Measurements from ENCODE around the gene NFIB.

The NFIB gene

GRCh38 chr9:14340994-14341393, 27.1 kb upstream of the NFIB start:
- no peak overlapping the region for H3K4me3 ChIP-seq (ENCODE audit: low read depth, low read length)
- no peak for TF ChIP-seq CTCF (conservative IDR thresholded peaks at IDR 0.05; ENCODE audit: low read depth, low read length)
- DNase-seq (ENCODE audit: low read depth): no peak

GRCh38 chr9:14340219-14340873, 26.4 kb upstream of the NFIB start:
- no peak overlapping the region for H3K4me3 ChIP-seq (ENCODE audit: low read depth, low read length)
- DNase-seq (ENCODE audit: low read depth): no peak

GRCh38 chr9:14339746-14340145, 25.8 kb upstream of the NFIB start:
- DNase-seq (ENCODE audit: low read depth): no peak
- TF ChIP-seq CTCF (conservative IDR thresholded peaks at IDR 0.05; ENCODE audit: low read depth, low read length): no peak
- H3K4me3 ChIP-seq (ENCODE audit: low read depth, low read length): no peak overlapping the region

More at GRCh38 chr9:14340219-14340873, 26.4 kb upstream of the NFIB start:
- TF ChIP-seq CTCF (conservative IDR thresholded peaks at IDR 0.05; ENCODE audit: low read depth, low read length): no peak

GRCh38 chr9:14337615-14338014, 23.7 kb upstream of the NFIB start:
- H3K4me3 ChIP-seq (ENCODE audit: low read depth, low read length): no peak overlapping the region
- no peak for DNase-seq (ENCODE audit: low read depth)
- no peak for TF ChIP-seq CTCF (conservative IDR thresholded peaks at IDR 0.05; ENCODE audit: low read depth, low read length)

DNA sequence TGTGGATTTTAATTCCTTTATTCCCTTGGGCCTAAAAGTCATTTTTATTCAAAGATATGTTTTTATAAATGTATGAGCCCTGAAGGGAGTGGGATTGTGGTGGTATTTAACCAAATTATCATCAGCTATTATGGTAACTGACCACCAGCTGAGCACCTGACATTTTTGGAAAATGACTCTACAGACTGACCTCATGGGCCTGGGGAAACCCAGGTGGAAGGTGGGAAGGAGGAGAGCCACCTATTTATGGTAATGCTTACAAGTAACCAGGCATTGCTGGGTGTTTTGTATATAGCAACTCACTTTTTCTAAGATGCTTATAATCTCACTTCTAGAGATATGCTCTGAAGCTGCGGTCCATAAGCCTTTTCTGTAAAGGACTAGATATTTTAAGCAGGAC, 22.3 kb upstream of the NFIB start:
- no peak for TF ChIP-seq CTCF (conservative IDR thresholded peaks at IDR 0.05; ENCODE audit: low read depth, low read length)
- H3K4me3 ChIP-seq (ENCODE audit: low read depth, low read length): no peak overlapping the region

GRCh38 chr9:14331120-14331519, 17.2 kb upstream of the NFIB start:
- TF ChIP-seq CTCF (conservative IDR thresholded peaks at IDR 0.05; ENCODE audit: low read depth, low read length): no peak
- no peak overlapping the region for H3K4me3 ChIP-seq (ENCODE audit: low read depth, low read length)
- DNase-seq (ENCODE audit: low read depth): no peak

More for the DNA sequence above, 22.3 kb upstream of the NFIB start:
- DNase-seq (ENCODE audit: low read depth): no peak

DNA sequence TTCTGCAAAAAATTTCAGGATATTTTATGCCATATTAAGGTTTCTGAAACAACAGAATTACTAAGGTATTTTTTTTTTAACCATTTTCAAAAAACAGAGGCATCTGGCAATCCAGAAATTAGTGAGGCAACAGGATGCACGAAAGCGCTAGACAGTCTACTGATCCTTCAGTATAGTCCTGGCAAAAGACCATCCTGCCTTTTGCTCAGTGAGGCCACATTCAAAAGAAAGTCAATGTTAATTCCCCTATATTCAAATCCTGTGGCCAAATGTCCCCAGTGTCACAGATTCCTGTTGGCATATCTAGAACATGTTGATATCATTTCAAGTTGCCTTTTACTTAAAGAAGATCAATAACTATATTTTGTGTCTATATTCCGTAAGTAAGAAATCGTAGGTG, 13.1 kb upstream of the NFIB start:
- TF ChIP-seq CTCF (conservative IDR thresholded peaks at IDR 0.05; ENCODE audit: low read depth, low read length): no peak
- no peak overlapping the region for H3K4me3 ChIP-seq (ENCODE audit: low read depth, low read length)

More for the DNA sequence above, 13.1 kb upstream of the NFIB start:
- no peak for DNase-seq (ENCODE audit: low read depth)

All from choroid plexus epithelial cell (primary cell).